GM15510 (cell line): ENCODE measurements around the gene MCAM.

Experiments
- POLR2A ChIP-seq: IDR thresholded peaks from 3 replicates; pipeline ENCODE4 v1.6.1; 2011; ENCODE audit warnings: borderline replicate concordance; ENCODE audit not compliant: insufficient read length; ENCODE audit errors: extremely low read depth

Gene MCAM

GRCh38 chr11:119290894-119291497 is 25.9 kb downstream of the MCAM start:
- no peak for TF ChIP-seq POLR2A

DNA sequence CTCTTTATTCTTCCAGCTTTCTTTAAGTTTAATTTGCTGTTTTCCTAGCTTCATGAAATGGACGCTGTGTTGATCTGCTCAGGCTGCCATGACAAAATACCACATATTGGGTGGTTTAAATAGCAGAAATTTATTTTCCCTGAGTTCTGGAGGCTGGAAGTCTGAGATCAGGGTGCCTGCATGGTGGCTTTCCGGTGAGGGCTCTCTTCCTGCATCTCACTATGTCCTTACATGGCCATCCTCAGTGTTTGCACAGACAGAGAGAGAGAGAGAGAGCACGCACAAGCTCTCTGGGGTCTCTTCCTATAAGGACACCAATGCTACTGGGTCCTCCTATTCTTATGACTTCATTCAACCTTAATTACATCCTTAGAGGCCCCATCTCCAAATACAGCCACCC is 28.7 kb downstream of the MCAM start:
- TF ChIP-seq POLR2A = no peak

DNA sequence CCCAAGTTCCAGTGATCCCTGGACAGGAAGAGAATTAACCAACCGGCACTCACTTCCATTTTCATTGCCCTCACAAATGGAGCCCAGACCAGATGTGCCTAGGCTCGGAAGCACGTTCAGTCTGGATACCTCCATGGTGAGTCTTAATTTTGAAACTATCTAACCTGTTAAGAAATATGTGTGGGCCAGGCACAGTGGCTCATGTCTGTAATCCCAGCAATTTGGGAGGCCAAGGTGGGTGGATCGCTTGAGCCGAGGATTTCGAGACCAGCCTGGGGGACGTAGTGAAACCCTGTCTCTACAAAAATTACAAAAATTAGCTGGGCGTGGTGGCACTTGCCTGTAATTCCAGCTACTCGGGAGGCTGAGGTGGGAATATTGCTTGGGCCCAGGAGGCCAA is 31.5 kb downstream of the MCAM start:
- TF ChIP-seq POLR2A = no peak

DNA sequence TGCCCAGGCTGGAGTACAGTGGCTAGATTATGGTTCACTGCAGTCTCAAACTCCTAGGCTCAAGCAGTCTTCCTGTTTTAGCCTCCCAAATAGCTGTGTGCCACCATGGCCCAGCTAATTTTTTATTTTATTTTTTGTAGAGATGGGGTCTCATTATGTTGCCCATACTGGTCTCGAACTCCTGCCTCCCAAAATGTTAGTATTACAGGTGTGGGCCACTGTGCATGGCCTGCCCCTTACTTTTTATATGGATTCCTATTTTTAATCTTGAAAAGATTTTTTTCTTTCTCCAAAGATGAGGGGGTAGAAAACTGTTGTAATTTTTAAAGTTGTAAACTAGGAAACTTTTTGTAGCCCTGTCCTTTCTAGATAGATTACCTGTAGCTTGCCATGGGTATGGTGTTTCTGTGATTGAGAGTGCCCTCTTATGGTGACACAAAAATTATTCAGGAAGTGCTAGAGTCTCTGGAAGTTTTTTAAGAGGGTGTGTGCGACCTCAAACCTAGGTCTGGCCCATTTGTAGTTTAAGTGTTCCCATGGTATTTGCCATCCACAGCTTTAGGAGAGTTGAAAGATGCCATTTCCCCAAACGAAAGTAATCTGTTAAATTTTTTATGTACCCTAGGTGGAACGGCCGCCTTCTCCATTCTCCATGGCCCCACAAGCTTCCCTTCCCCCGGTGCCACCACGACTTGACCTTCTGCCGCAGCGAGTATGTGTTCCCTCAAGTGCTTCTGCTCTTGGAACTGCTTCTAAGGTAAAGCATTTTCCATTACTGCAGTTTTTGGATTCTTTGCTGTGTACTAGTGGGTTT is 32.4 kb downstream of the MCAM start:
- no peak for TF ChIP-seq POLR2A

- no peak for TF ChIP-seq POLR2A
These were observed 34.4 kb downstream of the MCAM start for GRCh38 chr11:119282495-119282894.

- TF ChIP-seq POLR2A = no peak
These were observed 39.3 kb downstream of the MCAM start for GRCh38 chr11:119277660-119278059.

DNA sequence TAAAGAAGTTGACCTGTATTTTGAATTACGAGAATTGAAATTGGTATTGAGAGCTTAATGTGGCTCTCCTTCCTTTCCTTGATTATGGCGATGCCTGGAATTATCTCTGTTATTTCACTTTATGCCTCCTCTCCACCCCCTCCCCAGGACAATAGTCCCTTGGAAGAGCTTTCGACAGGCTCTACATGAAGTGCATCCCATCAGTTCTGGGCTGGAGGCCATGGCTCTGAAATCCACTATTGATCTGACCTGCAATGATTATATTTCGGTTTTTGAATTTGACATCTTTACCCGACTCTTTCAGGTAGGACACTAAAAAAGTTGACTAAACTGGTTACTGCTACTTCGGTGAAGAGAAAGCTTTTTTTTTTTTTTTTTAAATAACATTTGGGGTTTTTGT is 43.2 kb downstream of the MCAM start:
- no peak for TF ChIP-seq POLR2A

DNA sequence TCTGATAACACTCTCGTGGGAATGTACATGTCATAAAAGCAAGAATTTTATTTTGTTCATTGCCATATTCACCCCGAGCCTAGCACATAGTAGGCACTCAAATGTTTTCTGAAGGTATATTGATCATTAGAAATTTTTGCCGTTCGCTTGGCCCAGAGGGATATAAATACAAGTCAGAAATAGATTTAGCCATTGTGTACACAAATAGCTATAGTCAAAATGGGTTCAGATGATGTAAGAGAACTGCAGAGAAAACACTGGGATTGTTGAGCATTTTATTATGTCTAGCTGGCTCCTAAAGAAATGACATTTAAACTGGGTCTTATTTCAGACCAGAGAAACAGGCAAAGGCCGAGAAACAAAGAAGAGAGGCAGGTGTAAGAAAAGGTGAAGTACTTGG is 49.3 kb downstream of the MCAM start:
- no peak for TF ChIP-seq POLR2A

DNA sequence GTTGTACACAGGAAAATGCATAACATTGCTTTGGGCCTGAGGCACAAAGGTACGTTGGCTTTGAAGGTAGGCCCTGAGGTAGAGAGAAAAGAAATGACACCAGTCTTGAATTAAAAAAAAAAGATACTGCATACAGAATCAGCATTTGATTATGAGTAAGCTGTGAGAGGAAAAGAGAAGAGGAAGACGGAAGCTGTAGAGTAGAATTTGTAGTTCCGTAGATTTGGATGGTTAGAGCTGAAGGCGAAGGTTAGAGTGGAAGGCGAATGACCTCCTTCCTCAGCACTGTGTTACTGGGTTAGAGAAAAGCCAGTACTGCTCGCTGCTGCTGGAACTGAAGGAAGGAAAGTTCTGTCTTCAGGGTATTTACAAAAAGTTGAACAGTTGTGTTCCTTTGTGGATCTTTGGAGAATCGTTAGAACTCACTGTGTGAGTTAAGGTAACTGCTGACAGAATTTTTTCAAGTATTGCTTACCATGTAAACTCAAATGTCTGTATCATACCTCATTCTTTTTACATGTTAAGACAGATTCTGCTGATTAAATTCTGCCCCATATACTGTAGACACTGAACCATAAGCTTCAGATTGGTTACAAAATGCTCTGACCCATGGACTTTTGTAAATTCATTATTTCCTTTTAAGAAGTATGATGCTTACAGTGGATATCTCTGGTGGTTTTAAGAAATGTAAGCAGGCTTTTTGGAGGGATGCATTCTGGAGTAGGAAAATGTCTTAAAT is 50.2 kb downstream of the MCAM start:
- TF ChIP-seq POLR2A = no peak

DNA sequence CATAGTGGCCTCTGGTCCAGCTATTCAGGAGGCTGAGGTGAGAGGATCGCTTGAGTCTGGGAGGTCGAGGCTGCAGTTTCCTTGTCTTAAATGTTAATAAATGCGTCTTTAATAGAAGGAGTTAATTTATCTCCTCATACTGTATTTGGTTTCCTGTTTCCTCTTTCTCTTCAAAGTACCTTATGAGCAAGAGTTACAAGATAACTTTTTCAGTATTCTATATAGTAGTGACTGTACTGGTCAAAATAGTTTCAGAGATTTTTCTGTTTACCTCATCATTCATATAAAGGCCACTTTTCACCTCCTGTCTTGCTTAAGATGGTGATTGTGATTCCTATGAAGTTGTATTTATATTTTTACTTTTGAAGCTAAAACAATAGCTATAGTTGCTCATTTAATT is 50.9 kb downstream of the MCAM start:
- no peak for TF ChIP-seq POLR2A

GRCh38 chr11:119263352-119263940 is 53.5 kb downstream of the MCAM start:
- TF ChIP-seq POLR2A = no peak

DNA sequence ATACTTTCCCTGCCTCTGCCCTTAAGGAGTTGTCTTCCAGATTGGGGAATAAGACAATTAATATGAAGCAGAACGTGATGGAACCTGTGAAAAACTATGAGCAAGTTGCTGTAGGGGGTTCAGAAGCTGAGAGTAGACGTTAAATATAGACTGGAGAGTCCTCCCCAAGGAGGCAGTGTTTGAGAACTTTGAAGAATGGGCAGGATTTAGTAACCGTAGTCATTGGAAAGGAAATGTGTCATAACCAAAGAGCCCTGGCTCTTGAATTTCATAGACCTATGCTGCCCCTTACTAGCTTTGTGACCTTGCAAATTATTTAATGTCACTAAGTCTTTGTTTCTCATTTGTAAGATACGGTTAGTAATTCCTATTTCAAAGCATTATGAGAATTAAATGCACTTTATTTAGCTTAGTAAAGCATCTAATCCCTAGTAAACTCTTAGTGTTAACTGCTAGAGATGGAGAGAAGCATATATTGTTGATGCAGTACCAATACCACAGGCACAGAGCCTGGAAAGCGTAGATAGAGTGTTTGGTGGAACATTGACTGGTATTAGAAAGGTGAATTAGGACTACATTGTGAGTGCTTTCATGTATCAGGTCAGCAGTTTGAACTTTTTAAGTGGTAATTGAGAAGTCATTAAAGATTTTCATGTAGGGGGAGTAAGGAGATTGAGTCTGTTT is 54.1 kb downstream of the MCAM start:
- no peak for TF ChIP-seq POLR2A

- TF ChIP-seq POLR2A = no peak
These were observed 57.9 kb downstream of the MCAM start for GRCh38 chr11:119258983-119259382.
